ENCODE data around the gene CAMK1D. TPM values are rescaled to one million over a fixed set of nuclear protein-coding genes. Genes with fewer than 3 reads are reported as not detected.

Gene CAMK1D
- total and polyA plus RNA-seq, 2 of the 8 experiments (the other 6 are each of a cell fraction or from before 2014, with no cell fraction given), result 3.5 to 10.6 TPM

DNA sequence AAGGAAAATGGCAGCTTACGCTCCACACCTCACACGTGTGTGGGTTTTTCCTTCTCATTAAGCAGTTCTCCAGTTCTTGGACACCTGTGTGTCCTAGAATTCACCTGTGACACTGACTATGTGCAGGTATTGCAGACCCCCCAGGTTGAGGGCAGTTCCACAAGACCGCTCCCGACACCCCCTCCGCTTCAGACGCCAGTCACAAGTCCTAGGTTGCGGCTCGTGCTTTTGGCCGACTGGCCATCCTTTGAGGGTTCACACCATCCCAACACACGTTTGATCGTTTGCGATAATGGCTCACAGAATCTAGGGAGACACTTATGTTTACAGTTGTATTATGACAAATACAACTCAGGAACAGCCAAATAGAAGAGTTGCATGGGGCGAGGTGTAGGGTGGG lies 44.5 kb downstream of the CAMK1D start (continued):
- no peak for TF ChIP-seq JUND (IDR thresholded peaks at IDR 0.05; ENCODE audit: low read length)
- TF ChIP-seq TAF1 (IDR thresholded peaks at IDR 0.05; ENCODE audit: low read depth, low read length), result no peak
- no peak for TF ChIP-seq SP2 (IDR thresholded peaks at IDR 0.05; ENCODE audit: low read length)
- TF ChIP-seq CEBPB (IDR thresholded peaks at IDR 0.05; ENCODE audit: low read depth, low read length), result no peak
- TF ChIP-seq TAF7 (optimal IDR thresholded peaks at IDR 0.05; ENCODE audit: borderline replicate concordance, low read depth, low read length), result no peak

Measured in H1 (cell line).